Measurements from ENCODE around the gene ESR1.

DNA sequence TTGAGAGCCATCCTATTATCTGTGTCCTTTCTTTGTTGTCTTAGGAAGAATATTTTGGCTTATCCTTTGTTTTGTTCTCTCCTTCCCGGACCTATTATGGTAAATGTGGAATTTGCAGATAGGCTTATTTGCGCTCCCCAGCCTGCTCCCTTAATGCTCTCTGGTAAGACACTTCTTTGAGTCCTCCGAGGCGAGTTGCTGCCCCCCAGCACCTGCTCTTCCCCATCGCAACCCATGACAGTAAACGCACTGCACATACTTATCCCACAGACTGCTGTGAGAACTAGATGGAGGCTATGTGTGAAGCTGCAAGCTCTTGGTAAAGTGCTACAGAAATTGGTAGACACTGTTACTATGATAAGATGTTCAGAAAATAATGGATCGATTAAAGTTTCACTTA, 47.0 kb upstream of the ESR1 start:
- TF ChIP-seq CTCF (IDR thresholded peaks at IDR 0.05): no peak
- no peak for TF ChIP-seq POLR2A (IDR thresholded peaks at IDR 0.05)

All from right lobe of liver (tissue), 4 donors.